ENCODE measurements around the gene HRH1. TPM values are rescaled to one million over a fixed set of nuclear protein-coding genes. Genes with fewer than 3 reads are reported as not detected.

The HRH1 gene
- total and polyA plus RNA-seq, 10 of the 15 experiments (the other 5 are each of a cell fraction or from before 2014, with no cell fraction given), result not detected

DNA sequence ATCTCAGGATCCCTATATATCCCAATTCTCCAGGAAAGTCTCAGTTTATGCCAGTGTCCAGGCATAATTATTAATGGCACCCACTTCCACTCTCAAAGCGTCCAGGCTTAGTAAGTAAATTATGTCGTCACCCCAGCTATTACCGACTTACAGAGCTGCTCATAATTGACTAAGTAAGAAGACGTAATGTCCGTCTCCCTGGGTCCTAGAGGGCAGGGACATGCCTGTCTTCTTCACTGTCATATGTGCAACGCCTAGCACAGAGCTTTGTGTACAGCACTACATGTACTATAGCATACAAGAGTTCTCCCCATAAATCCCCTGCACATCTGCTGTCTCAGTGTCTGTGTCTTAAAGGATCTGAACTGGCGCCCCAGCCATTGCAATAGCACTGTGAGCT lies 23.9 kb upstream of the HRH1 start:
- no peaks in the 10 kb centered on the region for H3K4me1 ChIP-seq (ENCODE audit: control insufficient read depth, insufficient read depth, low read length)
- no peak overlapping the region for H3K9ac ChIP-seq (ENCODE audit: control insufficient read depth, insufficient read depth, low read length)
- ChIA-PET CTCF (interaction anchor here (0.8 to 1.5 kb wide), 2 partner anchors 11 to 184 kb away, joined by 3 to 4 read pairs; no protein-coding TSS in a partner anchor), SMC1A (ENCODE audit: uncharacterized antibody, unreplicated experiment) (no interaction called here), RAD21 (ENCODE audit: unreplicated experiment) (no interaction called here), POLR2A (no interaction called here)
- H3K9me3 ChIP-seq (replicated peaks; ENCODE audit: control insufficient read depth, insufficient read depth, low read length), result no peaks in the 10 kb centered on the region
- H2AFZ ChIP-seq (ENCODE audit: control insufficient read depth, low read depth, low read length), result no peak overlapping the region
- H3K27ac ChIP-seq (ENCODE audit: control insufficient read depth, insufficient read depth), result no peak overlapping the region
- FAIRE-seq (no peak), DNase-seq (ENCODE audit: low read depth, low spot score) (no peak), ATAC-seq (no peak)
- no peaks in the 10 kb centered on the region for H3K36me3 ChIP-seq (ENCODE audit: control insufficient read depth in 2 of 2, insufficient read depth in 2 of 2, low read length in 1 of 2)
- WGBS (ENCODE audit: insufficient coverage, insufficient replicate concordance, low lambda C conversion rate, missing lambda C conversion rate), result 43% methylated on average over 7 of the region's 7 CpGs
- BruUV-seq (replicated peaks), result no TSS peak
- no peaks in the 10 kb centered on the region for H4K20me1 ChIP-seq (ENCODE audit: control insufficient read depth, insufficient read depth)
- no peak overlapping the region for H3K4me2 ChIP-seq (ENCODE audit: control insufficient read depth, insufficient read depth)
- no peak overlapping the region for H3K4me3 ChIP-seq
- H3K79me2 ChIP-seq (ENCODE audit: control insufficient read depth, insufficient read depth, low read length), result no peaks in the 10 kb centered on the region
- no peaks in the 10 kb centered on the region for H3K27me3 ChIP-seq (replicated peaks in 1 of 2; ENCODE audit: control insufficient read depth in 2 of 2, insufficient read depth in 2 of 2, low read length in 1 of 2)
- in situ Hi-C loops (cut with MboI), result no loop called here
- intact Hi-C loops (cut with micrococcal nuclease; ENCODE audit: unreplicated experiment), result no loop called here
- no peak for TF ChIP-seq USF1 (IDR thresholded peaks at IDR 0.05; ENCODE audit: borderline replicate concordance, extremely low read length, insufficient read depth, low read depth, low read length)
- TF ChIP-seq SREBF2 (IDR thresholded peaks at IDR 0.05; ENCODE audit: low read length), result no peak
- no peak for TF ChIP-seq FOXK2 (IDR thresholded peaks at IDR 0.05)
- no peak for TF ChIP-seq NFIC (IDR thresholded peaks at IDR 0.05; ENCODE audit: low read depth, low read length)

DNA sequence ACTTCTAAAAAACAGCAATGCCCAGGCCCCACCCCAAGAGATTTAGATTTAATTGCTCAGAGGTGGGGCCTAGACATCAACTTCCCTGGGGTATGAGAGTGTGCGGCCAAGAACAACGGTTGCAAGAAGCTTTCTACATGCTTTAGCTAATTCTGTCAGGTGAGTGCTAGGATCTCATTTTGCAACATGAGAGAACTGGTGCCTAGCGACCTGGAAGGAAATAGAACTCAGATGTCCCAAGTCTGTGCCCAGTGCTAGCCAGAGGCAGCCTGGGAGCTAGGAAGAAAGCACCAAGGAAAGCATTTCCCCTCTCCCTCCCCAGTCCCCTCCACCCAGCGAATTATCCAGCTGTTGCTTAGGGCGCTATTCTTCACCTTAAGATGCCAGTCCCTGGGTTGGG lies 22.9 kb upstream of the HRH1 start:
- no peak overlapping the region for H3K9ac ChIP-seq (ENCODE audit: control insufficient read depth, insufficient read depth, low read length)
- H3K79me2 ChIP-seq (ENCODE audit: control insufficient read depth, insufficient read depth, low read length), result no peaks in the 10 kb centered on the region
- POLR2A ChIA-PET, result no interaction called here
- ATAC-seq (no peak), FAIRE-seq (no peak), DNase-seq (ENCODE audit: low read depth, low spot score) (no peak)
- in situ Hi-C loops (cut with MboI) (no loop called here), intact Hi-C loops (cut with micrococcal nuclease; ENCODE audit: unreplicated experiment) (no loop called here)
- RAD21 ChIA-PET (ENCODE audit: unreplicated experiment), result no interaction called here
- no peaks in the 10 kb centered on the region for H3K27me3 ChIP-seq (replicated peaks in 1 of 2; ENCODE audit: control insufficient read depth in 2 of 2, insufficient read depth in 2 of 2, low read length in 1 of 2)
- H3K4me2 ChIP-seq (ENCODE audit: control insufficient read depth, insufficient read depth), result no peak overlapping the region
- H3K4me1 ChIP-seq (ENCODE audit: control insufficient read depth, insufficient read depth, low read length), result no peaks in the 10 kb centered on the region
- WGBS (ENCODE audit: insufficient coverage, insufficient replicate concordance, low lambda C conversion rate, missing lambda C conversion rate), result 40% methylated on average over 5 of the region's 5 CpGs
- H3K9me3 ChIP-seq (replicated peaks; ENCODE audit: control insufficient read depth, insufficient read depth, low read length), result no peaks in the 10 kb centered on the region
- no peak overlapping the region for H3K4me3 ChIP-seq
- BruUV-seq (replicated peaks), result no TSS peak
- H3K36me3 ChIP-seq (ENCODE audit: control insufficient read depth in 2 of 2, insufficient read depth in 2 of 2, low read length in 1 of 2), result no peaks in the 10 kb centered on the region
- no peak overlapping the region for H2AFZ ChIP-seq (ENCODE audit: control insufficient read depth, low read depth, low read length)
- no peak overlapping the region for H3K27ac ChIP-seq (ENCODE audit: control insufficient read depth, insufficient read depth)
- SMC1A ChIA-PET (ENCODE audit: uncharacterized antibody, unreplicated experiment), result interaction anchor here (1.5 kb wide), 1 partner anchor 11 kb away, joined by 3 read pairs; no protein-coding TSS in a partner anchor
- CTCF ChIA-PET, result interaction anchor here (0.8 to 1.5 kb wide), 2 partner anchors 10 to 185 kb away, joined by 3 to 4 read pairs; no protein-coding TSS in a partner anchor
- no peaks in the 10 kb centered on the region for H4K20me1 ChIP-seq (ENCODE audit: control insufficient read depth, insufficient read depth)
- no peak for TF ChIP-seq NFYB (IDR thresholded peaks at IDR 0.05; ENCODE audit: insufficient read depth, low read depth, low read length)
- TF ChIP-seq TAF1 (IDR thresholded peaks at IDR 0.05; ENCODE audit: borderline replicate concordance, low read depth, low read length), result no peak
- no peak for TF ChIP-seq CBFB (IDR thresholded peaks at IDR 0.05; ENCODE audit: low read depth)
- TF ChIP-seq ZZZ3 (IDR thresholded peaks at IDR 0.05; ENCODE audit: control insufficient read depth, insufficient read length, low read depth), result no peak
- no peak for TF ChIP-seq ATF7 (IDR thresholded peaks at IDR 0.05; ENCODE audit: low read depth)
- TF ChIP-seq TCF12 (IDR thresholded peaks at IDR 0.05; ENCODE audit: low read depth, low read length), result no peak
- no peak for TF ChIP-seq ZNF274 (IDR thresholded peaks at IDR 0.05; ENCODE audit: insufficient read depth, insufficient read length)
- TF ChIP-seq, protein P1, sequence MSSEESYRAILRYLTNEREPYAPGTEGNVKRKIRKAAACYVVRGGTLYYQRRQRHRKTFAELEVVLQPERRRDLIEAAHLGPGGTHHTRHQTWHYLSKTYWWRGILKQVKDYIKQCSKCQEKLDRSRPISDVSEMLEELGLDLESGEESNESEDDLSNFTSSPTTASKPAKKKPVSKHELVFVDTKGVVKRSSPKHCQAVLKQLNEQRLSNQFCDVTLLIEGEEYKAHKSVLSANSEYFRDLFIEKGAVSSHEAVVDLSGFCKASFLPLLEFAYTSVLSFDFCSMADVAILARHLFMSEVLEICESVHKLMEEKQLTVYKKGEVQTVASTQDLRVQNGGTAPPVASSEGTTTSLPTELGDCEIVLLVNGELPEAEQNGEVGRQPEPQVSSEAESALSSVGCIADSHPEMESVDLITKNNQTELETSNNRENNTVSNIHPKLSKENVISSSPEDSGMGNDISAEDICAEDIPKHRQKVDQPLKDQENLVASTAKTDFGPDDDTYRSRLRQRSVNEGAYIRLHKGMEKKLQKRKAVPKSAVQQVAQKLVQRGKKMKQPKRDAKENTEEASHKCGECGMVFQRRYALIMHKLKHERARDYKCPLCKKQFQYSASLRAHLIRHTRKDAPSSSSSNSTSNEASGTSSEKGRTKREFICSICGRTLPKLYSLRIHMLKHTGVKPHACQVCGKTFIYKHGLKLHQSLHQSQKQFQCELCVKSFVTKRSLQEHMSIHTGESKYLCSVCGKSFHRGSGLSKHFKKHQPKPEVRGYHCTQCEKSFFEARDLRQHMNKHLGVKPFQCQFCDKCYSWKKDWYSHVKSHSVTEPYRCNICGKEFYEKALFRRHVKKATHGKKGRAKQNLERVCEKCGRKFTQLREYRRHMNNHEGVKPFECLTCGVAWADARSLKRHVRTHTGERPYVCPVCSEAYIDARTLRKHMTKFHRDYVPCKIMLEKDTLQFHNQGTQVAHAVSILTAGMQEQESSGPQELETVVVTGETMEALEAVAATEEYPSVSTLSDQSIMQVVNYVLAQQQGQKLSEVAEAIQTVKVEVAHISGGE (CRISPR knock-in tag; IDR thresholded peaks at IDR 0.05), result no peak
- no peak for TF ChIP-seq ZNF622 (IDR thresholded peaks at IDR 0.05)
- no peak for TF ChIP-seq SRF (IDR thresholded peaks at IDR 0.05; ENCODE audit: low read depth in 2 of 2, low read length in 2 of 2)
- TF ChIP-seq SP1 (IDR thresholded peaks at IDR 0.05; ENCODE audit: low read depth, low read length), result no peak
